ENCODE results near the gene TACO1.

DNA sequence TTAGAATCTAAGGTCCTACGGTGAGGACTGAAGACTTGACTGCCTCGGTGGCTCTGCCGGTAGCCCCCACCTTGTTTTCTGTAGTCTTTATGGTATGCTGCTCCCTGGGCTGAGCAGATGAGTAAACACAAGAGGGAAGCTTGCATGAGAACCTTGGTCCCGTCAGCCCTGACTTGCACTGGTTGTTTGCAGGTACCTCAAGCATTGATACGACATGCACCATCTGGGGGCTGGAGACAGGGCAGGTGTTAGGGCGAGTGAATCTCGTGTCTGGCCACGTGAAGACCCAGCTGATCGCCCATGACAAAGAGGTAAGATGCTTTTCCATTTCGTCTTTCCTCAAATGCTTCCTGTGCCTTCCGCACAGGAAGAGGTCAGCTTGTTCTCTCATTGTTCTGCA, 21.1 kb upstream of the TACO1 start:
- TF ChIP-seq, protein P1, sequence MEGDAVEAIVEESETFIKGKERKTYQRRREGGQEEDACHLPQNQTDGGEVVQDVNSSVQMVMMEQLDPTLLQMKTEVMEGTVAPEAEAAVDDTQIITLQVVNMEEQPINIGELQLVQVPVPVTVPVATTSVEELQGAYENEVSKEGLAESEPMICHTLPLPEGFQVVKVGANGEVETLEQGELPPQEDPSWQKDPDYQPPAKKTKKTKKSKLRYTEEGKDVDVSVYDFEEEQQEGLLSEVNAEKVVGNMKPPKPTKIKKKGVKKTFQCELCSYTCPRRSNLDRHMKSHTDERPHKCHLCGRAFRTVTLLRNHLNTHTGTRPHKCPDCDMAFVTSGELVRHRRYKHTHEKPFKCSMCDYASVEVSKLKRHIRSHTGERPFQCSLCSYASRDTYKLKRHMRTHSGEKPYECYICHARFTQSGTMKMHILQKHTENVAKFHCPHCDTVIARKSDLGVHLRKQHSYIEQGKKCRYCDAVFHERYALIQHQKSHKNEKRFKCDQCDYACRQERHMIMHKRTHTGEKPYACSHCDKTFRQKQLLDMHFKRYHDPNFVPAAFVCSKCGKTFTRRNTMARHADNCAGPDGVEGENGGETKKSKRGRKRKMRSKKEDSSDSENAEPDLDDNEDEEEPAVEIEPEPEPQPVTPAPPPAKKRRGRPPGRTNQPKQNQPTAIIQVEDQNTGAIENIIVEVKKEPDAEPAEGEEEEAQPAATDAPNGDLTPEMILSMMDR (IDR thresholded peaks at IDR 0.05; ENCODE audit: low read depth, low read length, poor library complexity, severe bottlenecking), result no peak
- TF ChIP-seq EZH2phosphoT487 (IDR thresholded peaks at IDR 0.05; ENCODE audit: borderline replicate concordance, low read length), result no peak
